ENCODE measurements around the gene NLGN1. TPM values are rescaled to one million over a fixed set of nuclear protein-coding genes. Genes with fewer than 3 reads are reported as not detected.

Gene NLGN1
- total RNA-seq, 1 experiment from 2014 or later = 5.2 TPM

GRCh38 chr3:173865900-173866498, 468.5 kb downstream of the NLGN1 start:
- Histone ChIP-seq H3K14ac (ENCODE audit: insufficient read depth, low read length) (no peak overlapping the region), H3K9ac (ENCODE audit: extremely low read depth, insufficient read length, low read length) (no peak overlapping the region), H3K4me1 (ENCODE audit: insufficient read depth, low read length) (peaks cover 4% of the 10 kb centered on the region; the same call in 1 of the 2 replicates), H3K56ac (ENCODE audit: insufficient read length, low read depth, low read length) (no peak overlapping the region), H2BK15ac (ENCODE audit: low read depth, low read length) (no peak overlapping the region), H3K27me3 (ENCODE audit: insufficient read depth, low read length) (no peaks in the 10 kb centered on the region), H4K8ac (replicated peaks; ENCODE audit: insufficient read length, low read depth, low read length) (no peak overlapping the region), H2AFZ (ENCODE audit: low read length) (no peak overlapping the region), H3K23me2 (ENCODE audit: insufficient read length, low read depth, low read length, poor library complexity, severe bottlenecking) (no peaks in the 10 kb centered on the region), H2BK20ac (ENCODE audit: low read depth, low read length, poor library complexity, severe bottlenecking) (no peak overlapping the region), H3T11ph (ENCODE audit: low read length) (no peak overlapping the region), H3K4me2 (ENCODE audit: insufficient read depth, insufficient read length, low read length) (peak overlapping the region; percentile 63), H3K9me3 (ENCODE audit: control insufficient read depth, low read depth, low read length) (no peaks in the 10 kb centered on the region), H3K4ac (ENCODE audit: low read depth, low read length) (no peak overlapping the region), H3K79me1 (ENCODE audit: insufficient read depth, low read depth, low read length, poor library complexity, severe bottlenecking) (no peaks in the 10 kb centered on the region), H3K79me2 (ENCODE audit: insufficient read depth, low read length) (no peaks in the 10 kb centered on the region), H4K5ac (ENCODE audit: insufficient read length, low read depth, low read length) (no peak overlapping the region), H3K18ac (ENCODE audit: insufficient read length, low read depth, low read length) (no peak overlapping the region), H4K91ac (ENCODE audit: insufficient read length, low read depth, low read length) (no peak overlapping the region), H2BK120ac (ENCODE audit: low read depth, low read length, poor library complexity, severe bottlenecking) (no peak overlapping the region), H2BK5ac (ENCODE audit: insufficient read length, low read length) (no peak overlapping the region), H3K27ac (ENCODE audit: insufficient read length, low read depth, low read length) (peak overlapping the region; percentile 87), H3K23ac (ENCODE audit: insufficient read length, low read depth, low read length) (no peak overlapping the region), H2AK5ac (ENCODE audit: insufficient read length, low read length) (no peak overlapping the region), H4K20me1 (ENCODE audit: control insufficient read depth, insufficient read depth, insufficient read length) (no peaks in the 10 kb centered on the region), H2BK12ac (ENCODE audit: insufficient read length, low read depth, low read length) (no peak overlapping the region)
- DNase-seq = peak; percentile 48
- no peaks in the 10 kb centered on the region for H3K9me3 Mint-ChIP-seq
- no peaks in the 10 kb centered on the region for H3K36me3 Mint-ChIP-seq (ENCODE audit: insufficient read depth in 1 of 3, low read depth in 3 of 3)
- peak overlapping the region in 1 of 2 experiments; percentile 18; a peak in 2 of 5 replicates for H3K4me3 Mint-ChIP-seq
- peaks cover 27 to 28% of the 10 kb centered on the region in 2 experiments for H3K4me1 Mint-ChIP-seq
- WGBS (ENCODE audit: extremely low coverage, insufficient read length, low lambda C conversion rate) = 100% methylated on average over 1 of the region's 7 CpGs
- peak overlapping the region; percentile 47 to 97 (median 91); a peak in 6 of 7 replicates for H3K27ac Mint-ChIP-seq
- no peaks in the 10 kb centered on the region for H3K27me3 Mint-ChIP-seq (ENCODE audit: low read depth)
- no peak for TF ChIP-seq CTCF (conservative IDR thresholded peaks at IDR 0.05)

All from H9 (cell line).